GM19193 (cell line): ENCODE results near the gene KRT82.

Experiments
- POLR2A ChIP-seq: IDR thresholded peaks from 4 replicates; pipeline ENCODE4 v1.6.1; 2011; ENCODE audit not compliant: insufficient read depth, insufficient read length; ENCODE audit errors: extremely low read depth

Gene KRT82

DNA sequence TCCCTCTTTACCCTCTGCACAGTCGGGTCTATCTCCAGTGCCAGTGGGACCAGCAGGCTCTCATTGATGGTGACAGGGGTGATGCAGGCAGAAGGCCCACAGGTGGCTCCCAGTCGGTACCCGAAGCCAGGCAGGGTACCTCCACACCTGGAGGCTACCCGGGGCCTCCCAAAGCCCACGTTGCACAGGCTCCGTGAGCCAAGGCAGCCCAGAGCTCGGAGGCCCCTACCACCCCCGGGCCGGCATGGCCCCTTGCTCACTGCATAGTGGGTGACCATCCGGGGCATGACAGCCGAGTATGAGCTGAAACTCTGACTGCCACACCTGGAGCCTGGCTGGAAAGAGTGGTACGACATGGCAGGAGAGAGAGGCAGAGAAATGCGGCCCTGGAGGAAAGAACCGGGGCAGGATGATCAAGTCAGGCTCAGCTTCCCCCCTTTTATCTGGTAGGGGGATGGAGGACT lies at the start of gene KRT82:
Gene KRT82 (minus strand): TSS at position 414 of the 464 bp plus-strand sequence. CDS start 58 bp downstream, at position 356.
- TF ChIP-seq POLR2A: no peak

- no peak for TF ChIP-seq POLR2A
Measured at GRCh38 chr12:52455821-52456220, 49.7 kb upstream of the KRT82 start.

DNA sequence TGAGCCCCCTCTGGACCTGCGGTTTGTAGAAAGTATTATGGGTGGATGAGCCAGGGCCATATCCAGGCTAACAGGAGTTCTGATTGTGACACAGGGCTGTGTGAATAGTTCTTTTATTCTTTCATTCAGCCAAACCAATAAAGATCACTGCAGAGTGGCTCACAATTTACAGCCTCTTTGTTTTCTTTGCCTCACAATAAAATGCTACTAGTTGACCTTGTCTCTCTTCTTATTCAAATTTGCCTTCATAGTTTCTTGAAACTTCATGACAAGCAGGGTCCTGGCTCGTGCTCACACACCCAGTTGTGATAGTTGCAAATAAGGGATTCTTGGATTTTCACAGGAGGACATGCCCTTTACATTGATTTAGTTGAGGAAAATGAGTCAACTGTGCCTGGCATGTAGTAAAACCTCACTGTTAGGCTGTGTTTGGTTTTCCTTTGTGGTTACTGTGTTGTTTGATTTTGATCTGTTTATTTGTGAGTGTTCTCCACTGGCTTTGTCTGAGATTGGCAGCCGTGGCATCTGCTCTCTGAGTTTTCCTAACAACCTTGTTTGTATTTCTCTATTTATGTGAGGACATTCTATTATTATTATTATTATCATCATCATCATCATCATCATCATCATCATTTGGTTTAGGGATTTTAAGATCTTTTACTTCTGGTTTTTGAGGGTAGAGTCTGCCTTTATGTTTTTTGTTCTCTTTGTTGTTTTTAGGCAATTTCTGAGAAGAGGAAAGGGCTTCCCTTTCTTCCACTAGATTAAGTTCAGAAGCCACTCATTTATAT lies 48.5 kb upstream of the KRT82 start:
- no peak for TF ChIP-seq POLR2A

DNA sequence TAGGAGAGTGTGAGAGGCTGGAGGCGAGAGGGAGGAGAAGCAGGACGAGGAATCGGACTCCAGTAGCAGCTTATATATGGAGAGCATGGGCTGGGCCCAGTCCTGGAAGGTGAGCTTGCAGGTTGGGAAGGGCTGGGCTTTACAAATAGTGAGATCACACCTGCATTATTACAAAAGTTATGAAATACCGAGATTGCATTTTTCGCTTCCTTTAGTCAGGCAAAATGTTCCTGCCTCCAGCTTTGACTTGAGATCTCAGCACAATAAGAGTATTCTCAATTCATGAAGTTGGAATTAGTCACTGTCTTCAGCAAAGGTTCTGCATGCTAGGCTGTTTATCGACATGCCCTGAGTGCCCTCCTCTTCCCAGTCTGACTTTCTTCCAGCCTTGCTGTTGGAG lies 46.0 kb upstream of the KRT82 start, which contains the start of gene KRT6B:
Gene KRT6B (minus strand): TSS at position 46 of the 400 bp plus-strand sequence. CDS start 68 bp downstream, outside the sequence.
- TF ChIP-seq POLR2A: no peak

- no peak for TF ChIP-seq POLR2A
Measured at GRCh38 chr12:52448228-52448627, 42.1 kb upstream of the KRT82 start.

DNA sequence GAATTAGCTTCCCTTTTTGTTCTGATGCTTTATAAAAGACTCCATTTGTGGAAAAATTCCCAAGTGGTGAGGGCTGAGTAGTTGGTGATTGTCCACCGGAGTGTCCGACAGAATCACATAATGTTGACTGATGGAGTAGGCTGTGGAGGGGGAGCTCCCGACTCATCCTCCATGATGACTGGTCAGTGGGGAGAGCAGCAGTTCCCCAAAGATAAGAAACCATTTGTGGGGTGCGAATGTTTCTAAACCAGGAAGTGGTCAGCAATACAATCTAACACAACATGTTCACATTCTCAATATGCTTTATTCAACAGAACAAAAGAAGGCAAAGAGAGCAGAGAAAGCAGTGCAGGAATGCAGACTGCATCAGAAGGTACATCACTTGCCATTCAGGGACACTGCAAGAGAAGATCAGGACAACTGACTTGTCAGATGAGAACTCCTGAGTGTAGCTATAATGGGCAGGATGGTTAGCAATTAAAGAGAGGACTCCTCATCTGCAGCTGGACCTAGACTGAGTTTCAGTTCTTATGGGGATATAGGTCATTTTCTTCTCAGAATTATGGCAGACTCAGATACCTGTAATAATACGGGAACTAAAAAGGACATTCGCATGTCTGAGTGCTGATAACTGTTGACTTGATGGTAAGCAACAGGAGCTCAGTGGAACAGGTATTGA lies 40.4 kb upstream of the KRT82 start:
- no peak for TF ChIP-seq POLR2A

DNA sequence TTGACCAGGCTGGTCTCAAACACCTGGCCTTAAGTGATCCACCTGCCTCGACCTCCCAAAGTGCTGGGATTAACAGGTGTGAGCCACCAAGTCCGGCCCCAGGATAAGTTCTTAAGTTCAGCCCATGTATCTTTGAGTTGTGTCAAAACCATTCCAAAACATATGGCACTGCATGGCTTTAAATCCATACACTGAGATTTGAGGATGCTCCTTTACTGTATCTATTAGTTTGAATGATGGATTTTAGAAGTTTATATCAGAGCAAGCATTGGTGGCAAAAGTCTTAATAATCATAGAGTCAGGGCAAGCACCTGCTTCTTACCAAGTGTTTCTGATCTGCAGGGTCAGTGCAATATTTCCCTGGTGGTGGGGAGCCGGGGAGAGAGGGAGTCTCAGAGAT lies 39.7 kb upstream of the KRT82 start:
- TF ChIP-seq POLR2A: no peak

- no peak for TF ChIP-seq POLR2A
Measured at GRCh38 chr12:52444647-52445595, 38.8 kb upstream of the KRT82 start.

- no peak for TF ChIP-seq POLR2A
Measured at GRCh38 chr12:52443966-52444365, 37.8 kb upstream of the KRT82 start.

- TF ChIP-seq POLR2A: no peak
Measured at GRCh38 chr12:52442600-52443061, 36.5 kb upstream of the KRT82 start.

GRCh38 chr12:52441320-52441911 lies 35.3 kb upstream of the KRT82 start:
- no peak for TF ChIP-seq POLR2A

DNA sequence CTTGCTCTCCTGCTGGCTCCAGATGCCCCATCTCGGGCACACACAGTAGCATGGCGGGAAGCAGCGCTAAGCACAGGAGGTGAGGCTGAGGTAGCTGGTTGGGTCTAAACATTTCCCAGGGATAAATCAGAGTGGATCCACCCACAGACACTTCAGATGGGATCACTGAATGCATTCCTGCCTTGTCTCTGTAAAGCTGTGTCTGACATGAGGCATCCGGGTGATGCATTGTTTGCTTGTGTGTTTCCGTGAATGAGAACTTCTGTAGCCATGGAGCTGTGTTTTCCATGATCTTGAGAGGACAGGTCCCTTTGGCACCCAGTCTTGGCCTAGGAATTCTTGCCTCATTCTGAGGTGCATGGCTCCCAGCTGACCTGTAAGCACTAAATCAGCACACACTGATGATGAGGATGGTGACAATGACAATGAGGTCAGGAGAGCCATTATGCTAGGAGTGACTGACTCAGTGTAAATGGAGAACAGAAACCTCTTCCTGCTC lies 34.7 kb upstream of the KRT82 start:
- TF ChIP-seq POLR2A: no peak

GRCh38 chr12:52439845-52440244 lies 33.7 kb upstream of the KRT82 start:
- no peak for TF ChIP-seq POLR2A

DNA sequence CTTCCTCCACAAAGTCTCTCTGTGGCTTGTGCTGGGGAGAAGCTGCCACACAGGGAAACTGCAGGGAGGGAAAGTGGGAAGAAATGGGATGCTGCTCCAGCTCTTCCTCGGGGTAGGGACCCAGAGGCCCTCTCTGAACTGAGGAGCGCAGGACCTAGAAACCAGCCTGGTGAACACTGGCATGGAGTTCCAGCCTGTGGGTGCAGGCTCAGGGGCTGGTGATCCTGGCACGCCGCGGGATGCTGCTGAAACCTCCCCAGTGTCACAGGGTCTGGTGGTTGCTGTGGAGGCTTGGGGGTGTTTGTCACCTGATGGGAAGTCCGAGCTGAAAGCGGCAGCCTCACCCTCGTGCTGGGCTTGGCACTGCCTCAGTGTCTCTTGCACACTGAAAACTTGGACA lies 33.3 kb upstream of the KRT82 start:
- no peak for TF ChIP-seq POLR2A
